Stimulated activated CD8-positive, alpha-beta memory T cell treated with anti-CD3 and anti-CD28 coated beads, Interleukin-7, amount 100 ng/mL, for 4 hours (primary cell): ENCODE results near the gene BEST1.
"Not testable (repeated sequence)": the region's sequence is repeated elsewhere in the genome, so short reads cannot be mapped to it uniquely, and the experiment has no call there.

Source experiments
- DNase-seq, 2 donors: peaks; one replicate each; pipeline ENCODE4 v3.0.0-alpha.2; 2020; ENCODE audit warnings: low read depth in 2 of 2

Gene BEST1

GRCh38 chr11:61948505-61948904 lies 1.6 kb upstream of the BEST1 start:
- no peak for DNase-seq

DNA sequence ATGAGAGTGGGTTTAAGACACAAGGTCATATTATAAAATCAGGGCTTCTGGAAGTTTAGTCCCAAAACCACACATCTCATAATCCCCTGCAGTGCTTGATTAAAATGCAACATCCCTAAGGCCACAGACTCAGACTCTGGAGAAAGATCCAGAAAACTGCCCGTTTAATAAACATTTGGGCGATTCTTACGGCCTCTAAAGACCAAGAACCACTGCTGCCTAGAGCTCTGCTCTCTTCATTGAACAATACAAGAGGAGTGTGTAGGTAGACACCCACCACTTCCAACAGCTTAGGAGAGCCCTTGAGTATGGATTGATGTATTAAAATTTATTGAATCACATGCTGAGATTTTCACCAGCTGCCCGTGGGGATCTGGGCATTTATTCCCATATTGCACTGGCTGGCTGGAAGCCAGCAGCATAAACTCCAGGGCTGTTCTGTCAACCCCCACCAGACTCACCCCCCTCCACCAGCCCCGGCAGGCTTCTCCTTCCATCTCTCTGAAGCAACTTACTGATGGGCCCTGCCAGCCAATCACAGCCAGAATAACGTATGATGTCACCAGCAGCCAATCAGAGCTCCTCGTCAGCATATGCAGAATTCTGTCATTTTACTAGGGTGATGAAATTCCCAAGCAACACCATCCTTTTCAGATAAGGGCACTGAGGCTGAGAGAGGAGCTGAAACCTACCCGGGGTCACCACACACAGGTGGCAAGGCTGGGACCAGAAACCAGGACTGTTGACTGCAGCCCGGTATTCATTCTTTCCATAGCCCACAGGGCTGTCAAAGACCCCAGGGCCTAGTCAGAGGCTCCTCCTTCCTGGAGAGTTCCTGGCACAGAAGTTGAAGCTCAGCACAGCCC lies 749 bp upstream of the BEST1 start:
- DNase-seq, result no peak

DNA sequence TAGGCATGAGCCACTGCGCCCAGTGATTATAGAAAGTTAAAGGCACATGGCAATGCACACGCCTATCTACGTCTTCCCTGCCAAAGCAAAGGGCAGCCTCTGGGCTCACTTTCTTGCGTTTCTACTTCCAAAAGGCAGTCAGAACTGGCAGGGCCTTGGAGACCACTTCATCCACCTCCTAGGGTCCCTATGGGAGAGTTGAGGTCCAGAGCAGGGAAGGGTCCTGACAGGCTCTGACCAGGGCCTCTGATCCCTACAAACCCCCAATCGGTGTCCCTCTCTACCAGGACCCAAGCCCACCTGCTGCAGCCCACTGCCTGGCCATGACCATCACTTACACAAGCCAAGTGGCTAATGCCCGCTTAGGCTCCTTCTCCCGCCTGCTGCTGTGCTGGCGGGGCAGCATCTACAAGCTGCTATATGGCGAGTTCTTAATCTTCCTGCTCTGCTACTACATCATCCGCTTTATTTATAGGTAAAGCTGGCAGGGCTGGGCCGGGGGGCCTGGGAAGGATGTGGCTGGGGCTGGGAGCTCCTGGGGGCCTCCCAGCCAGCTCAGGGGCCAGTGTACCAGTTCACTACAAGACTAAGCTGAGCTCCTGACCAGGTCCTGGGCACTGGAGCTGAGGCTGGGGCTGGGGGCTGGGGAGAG lies 1.5 kb downstream of the BEST1 start:
- no peak for DNase-seq

GRCh38 chr11:61952882-61953281 lies 2.7 kb downstream of the BEST1 start:
- DNase-seq, result no peak

- DNase-seq, result not testable (repeated sequence)
Measured at GRCh38 chr11:61953632-61954031, 3.5 kb downstream of the BEST1 start.

GRCh38 chr11:61954106-61954850 lies 4.1 kb downstream of the BEST1 start:
- DNase-seq, result no peak

GRCh38 chr11:61954851-61955421 lies 4.8 kb downstream of the BEST1 start:
- DNase-seq, result no peak

GRCh38 chr11:61955422-61956135 lies 5.4 kb downstream of the BEST1 start:
- DNase-seq, result no peak

DNA sequence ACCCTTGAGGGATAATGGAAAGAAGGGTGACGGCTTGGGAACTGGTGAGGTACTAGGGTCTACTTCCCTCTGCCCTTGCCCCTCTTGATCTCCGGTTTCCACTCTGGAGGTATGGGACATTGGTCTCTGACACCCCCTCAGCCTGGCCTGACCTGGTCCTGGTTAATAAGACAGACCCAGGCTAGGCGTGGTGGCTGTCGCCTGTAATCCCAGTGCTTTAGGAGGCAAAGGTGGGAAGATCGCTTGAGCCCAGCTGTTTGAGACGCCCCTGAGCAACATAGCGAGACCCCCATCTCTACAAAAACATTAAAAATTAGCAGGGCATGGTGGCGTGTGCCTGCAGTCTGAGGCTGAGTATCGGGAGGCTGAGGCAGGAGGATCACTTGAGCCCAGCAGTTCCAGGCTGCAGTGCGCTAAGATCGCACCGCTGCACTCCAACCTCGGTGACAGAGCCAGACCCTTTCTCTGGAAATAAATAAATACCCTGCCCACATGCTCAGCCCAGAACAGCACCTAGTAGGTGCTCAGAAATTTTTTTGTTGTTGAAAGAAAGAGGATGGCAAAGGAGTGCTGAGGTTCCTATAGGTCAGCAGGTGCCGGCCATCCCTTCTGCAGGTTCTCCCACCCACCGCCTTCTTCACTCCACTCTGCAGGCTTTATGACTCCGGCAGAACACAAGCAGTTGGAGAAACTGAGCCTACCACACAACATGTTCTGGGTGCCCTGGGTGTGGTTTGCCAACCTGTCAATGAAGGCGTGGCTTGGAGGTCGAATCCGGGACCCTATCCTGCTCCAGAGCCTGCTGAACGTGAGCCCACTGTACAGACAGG lies 6.3 kb downstream of the BEST1 start:
- DNase-seq, result no peak

DNA sequence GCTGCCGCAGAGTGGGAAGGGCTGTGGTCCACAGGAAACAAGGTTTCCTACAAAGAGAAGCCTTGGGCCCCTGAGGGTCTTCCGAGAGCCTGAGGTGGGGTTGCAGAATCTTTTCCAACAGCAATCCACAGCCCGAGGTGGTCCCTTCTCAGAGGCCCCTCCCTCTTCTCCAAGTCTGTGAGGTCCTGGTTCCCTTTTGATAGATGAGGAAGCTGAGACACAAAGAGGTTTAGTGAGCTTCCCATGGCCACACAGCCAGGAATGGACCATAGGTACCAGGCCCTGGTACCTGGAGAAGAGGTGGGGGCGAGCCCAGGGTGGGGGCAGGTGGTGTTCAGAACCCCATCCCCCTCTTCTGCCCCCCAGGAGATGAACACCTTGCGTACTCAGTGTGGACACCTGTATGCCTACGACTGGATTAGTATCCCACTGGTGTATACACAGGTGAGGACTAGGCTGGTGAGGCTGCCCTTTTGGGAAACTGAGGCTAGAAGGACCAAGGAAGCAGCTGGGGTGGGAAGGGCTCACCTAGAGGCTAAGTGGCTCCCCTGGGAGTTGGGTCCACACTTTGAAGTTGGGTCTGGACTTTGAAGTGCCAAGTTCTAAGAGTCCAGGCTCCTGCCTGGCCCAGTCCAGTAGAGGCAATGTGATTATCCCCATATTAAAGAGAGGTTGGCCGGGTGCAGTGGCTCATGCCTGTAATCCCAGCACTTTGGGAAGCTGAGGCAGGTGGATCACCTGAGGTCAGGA lies 7.0 kb downstream of the BEST1 start:
- DNase-seq, result no peak

DNA sequence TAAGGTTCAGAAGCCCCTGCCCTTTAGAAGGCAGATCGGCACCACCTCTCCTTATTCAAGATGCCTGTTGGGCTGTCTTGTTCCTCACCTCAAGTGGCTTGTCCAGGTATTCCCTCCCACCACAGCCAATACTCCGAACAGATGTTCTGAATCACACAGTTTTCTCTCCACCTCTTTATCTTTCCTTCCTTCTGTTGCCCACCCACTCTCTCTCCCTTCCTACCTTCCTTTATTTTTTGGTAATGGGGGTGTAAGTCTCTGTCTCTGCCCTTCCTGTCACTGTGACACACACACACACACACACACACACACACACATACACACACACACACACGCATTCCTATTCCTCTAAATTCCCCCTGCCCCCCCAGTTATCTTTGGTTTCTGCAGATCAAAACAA lies 8.4 kb downstream of the BEST1 start:
- DNase-seq, result no peak

DNA sequence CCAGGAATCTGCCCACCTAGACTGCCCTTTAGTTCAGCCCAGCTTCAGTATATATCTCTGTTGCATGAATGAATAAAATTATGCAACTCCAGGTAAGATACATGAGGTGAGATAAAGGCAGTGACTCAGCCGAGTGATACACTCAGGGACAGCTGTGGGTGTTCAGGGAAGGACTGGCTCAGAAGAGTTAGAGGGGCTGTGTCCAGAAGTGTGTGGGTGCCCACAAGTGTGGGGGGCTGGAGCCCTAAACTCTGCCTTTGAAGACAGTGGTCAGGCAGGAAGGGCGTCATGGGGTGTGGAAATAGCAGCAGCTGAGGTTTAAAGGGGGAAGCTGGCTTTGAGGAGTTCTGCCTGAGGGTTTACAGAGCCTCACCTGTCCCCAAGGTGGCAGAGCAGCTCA lies 9.0 kb downstream of the BEST1 start:
- DNase-seq, result no peak

- no peak for DNase-seq
Measured at GRCh38 chr11:61959678-61960077, 9.5 kb downstream of the BEST1 start.

GRCh38 chr11:61960532-61960931 lies 10.4 kb downstream of the BEST1 start:
- DNase-seq, result no peak

GRCh38 chr11:61961570-61962212 lies 11.5 kb downstream of the BEST1 start:
- no peak for DNase-seq

GRCh38 chr11:61962213-61963015 lies 12.3 kb downstream of the BEST1 start:
- no peak for DNase-seq

DNA sequence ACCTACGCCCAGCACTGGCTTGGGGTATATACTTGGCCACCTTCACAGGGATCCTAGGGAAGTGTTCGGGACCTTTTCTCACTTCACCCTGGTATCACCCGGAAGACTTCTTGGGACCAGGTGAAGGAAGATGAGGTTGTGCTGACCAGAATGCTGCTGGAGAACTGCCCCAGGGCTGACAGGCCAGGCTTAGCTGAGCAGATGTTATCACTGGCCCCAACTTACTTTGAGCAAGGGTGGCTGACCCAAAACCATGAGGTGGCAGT lies 12.8 kb downstream of the BEST1 start:
- DNase-seq, result no peak

GRCh38 chr11:61963282-61964057 lies 13.3 kb downstream of the BEST1 start:
- no peak for DNase-seq
